ENCODE results near the gene CLEC2L.

GRCh38 chr7:139568346-139568675 is 44.8 kb downstream of the CLEC2L start:
- TF ChIP-seq CTCF (IDR thresholded peaks at IDR 0.05; ENCODE audit: poor library complexity) (no peak), EZH2 (IDR thresholded peaks at IDR 0.05; ENCODE audit: borderline replicate concordance) (no peak), EZH2phosphoT487 (IDR thresholded peaks at IDR 0.05; ENCODE audit: low read depth, severe bottlenecking, unreplicated experiment) (no peak)

Measured in hepatocyte (in vitro differentiated cells).